Endothelial cell of umbilical vein (primary cell): ENCODE data around the gene CMTR1.

Experiments
- GATA2 ChIP-seq: IDR thresholded peaks from 2 replicates; pipeline ENCODE4 v1.7.0; 2011; ENCODE audit warnings: low read depth, mild to moderate bottlenecking, moderate library complexity, mixed read lengths, low read length; ENCODE audit not compliant: insufficient read length, insufficient read depth
- TF ChIP-seq, protein P1 (sequence below), 2 donors: IDR thresholded peaks; 1 replicate in 1 of 2; 2 replicates in 1 of 2; pipeline ENCODE4 v1.5.1; 2011; ENCODE audit warnings: low read length in 2 of 2, mild to moderate bottlenecking in 2 of 2, moderate library complexity in 2 of 2, control low read depth in 1 of 2, inconsistent platforms in 1 of 2, low read depth in 1 of 2; ENCODE audit not compliant: insufficient read depth in 1 of 2; ENCODE audit errors: extremely low read depth in 1 of 2

GRCh38 chr6:37481711-37482605 lies 48.9 kb downstream of the CMTR1 start:
- TF ChIP-seq, protein P1, sequence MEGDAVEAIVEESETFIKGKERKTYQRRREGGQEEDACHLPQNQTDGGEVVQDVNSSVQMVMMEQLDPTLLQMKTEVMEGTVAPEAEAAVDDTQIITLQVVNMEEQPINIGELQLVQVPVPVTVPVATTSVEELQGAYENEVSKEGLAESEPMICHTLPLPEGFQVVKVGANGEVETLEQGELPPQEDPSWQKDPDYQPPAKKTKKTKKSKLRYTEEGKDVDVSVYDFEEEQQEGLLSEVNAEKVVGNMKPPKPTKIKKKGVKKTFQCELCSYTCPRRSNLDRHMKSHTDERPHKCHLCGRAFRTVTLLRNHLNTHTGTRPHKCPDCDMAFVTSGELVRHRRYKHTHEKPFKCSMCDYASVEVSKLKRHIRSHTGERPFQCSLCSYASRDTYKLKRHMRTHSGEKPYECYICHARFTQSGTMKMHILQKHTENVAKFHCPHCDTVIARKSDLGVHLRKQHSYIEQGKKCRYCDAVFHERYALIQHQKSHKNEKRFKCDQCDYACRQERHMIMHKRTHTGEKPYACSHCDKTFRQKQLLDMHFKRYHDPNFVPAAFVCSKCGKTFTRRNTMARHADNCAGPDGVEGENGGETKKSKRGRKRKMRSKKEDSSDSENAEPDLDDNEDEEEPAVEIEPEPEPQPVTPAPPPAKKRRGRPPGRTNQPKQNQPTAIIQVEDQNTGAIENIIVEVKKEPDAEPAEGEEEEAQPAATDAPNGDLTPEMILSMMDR (IDR thresholded peaks at IDR 0.05; ENCODE audit: extremely low read depth in 1 of 2, insufficient read depth in 1 of 2, low read depth in 1 of 2, low read length in 2 of 2), result no peak
- TF ChIP-seq GATA2, result no peak
